Measurements from ENCODE around the gene FAM156B. TPM values are rescaled to one million over a fixed set of nuclear protein-coding genes. Genes with fewer than 3 reads are reported as not detected.

Gene FAM156B
- 24.7 and 33.4 TPM in 2 replicates for total RNA-seq

DNA sequence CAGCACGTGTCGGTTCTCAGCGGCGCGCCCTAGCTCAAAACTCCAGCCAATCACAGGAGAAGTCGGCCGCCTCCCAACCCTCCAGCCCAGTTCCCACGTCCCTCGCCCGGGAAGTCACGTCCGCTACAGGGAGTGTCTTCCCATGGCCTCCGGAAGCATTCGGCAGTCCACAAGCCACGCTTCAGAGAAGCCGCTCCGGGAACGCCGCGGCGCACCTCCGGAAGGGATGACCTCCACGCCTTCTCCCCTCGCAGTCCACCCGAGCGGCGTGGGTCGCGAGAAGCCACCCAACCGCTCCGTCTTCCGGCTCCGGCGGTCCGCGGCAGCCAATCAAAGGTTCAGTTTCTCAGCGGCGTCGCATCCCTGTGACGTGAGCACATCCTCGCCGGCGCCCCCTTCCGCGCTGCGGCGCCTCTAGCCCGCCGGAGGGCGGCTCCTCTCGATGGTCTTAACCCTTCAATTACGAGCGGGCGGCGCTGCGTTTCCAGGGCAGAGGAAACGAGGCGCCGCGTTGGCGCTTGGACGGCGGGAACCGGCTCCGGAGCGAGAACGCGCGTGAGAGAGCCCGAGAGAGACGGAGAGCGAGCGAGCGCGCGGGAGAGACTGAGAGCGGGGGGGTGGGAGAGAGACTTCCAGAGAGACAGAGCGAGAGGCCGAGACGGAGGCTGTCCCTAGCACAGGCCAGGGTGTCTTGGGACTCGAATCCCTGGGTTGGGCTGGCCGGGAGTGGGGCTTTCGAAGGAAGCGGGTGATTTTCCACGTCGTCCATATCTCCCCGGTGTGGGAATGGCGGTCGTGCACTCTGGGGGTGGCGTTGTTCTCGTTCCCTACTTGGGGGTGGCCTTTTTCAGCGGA is at the start of gene FAM156B:
Gene FAM156B (plus strand): TSS at position 476 of the 855 bp plus-strand sequence. CDS start 9,896 bp downstream, outside the sequence.

GRCh38 chrX:52867610-52868348 is 29.4 kb upstream of the FAM156B start, which contains the start of gene XAGE3:
Gene XAGE3, minus strand, starts transcription at chrX:52868083. Its CDS starts 950 bp downstream, at chrX:52867133.

Other genes with a start within 250 kb of the FAM156B start
- not detected in 2 replicates for gene SSX7, start 242.4 kb upstream of the FAM156B start, total RNA-seq
- not detected in 2 replicates for gene SSX2, start 190.2 kb upstream of the FAM156B start, total RNA-seq
- not detected in 2 replicates for gene SSX2B, start 146.1 kb upstream of the FAM156B start, total RNA-seq
- not detected in 2 replicates for gene SPANXN5, start 99.9 kb upstream of the FAM156B start, total RNA-seq
- gene XAGE5, start 86.0 kb upstream of the FAM156B start, total RNA-seq, result not detected in 2 replicates
- 0.54 TPM in 1 of 2 replicates, not detected in the other for gene XAGE3, start 29.2 kb upstream of the FAM156B start, total RNA-seq
- gene FAM156A, start 61.2 kb downstream of the FAM156B start, total RNA-seq, result 23.6 and 30.6 TPM in 2 replicates
- gene GPR173, start 151.5 kb downstream of the FAM156B start, total RNA-seq, result 1.6 and 6.7 TPM in 2 replicates
- gene TSPYL2, start 185.0 kb downstream of the FAM156B start, total RNA-seq, result 7.2 and 27.5 TPM in 2 replicates
- gene KANTR, start 196.8 kb downstream of the FAM156B start, total RNA-seq, result 5.2 and 13.3 TPM in 2 replicates

Measured in placental epithelial cell (primary cell).